GM12801 (cell line): ENCODE data around the gene RTN4.

Source experiments
- TF ChIP-seq, protein P1 (sequence below): IDR thresholded peaks from one replicate; pipeline ENCODE4 v1.5.1; 2011; ENCODE audit warnings: control low read depth; ENCODE audit not compliant: insufficient read length; ENCODE audit errors: extremely low read depth

The RTN4 gene

DNA sequence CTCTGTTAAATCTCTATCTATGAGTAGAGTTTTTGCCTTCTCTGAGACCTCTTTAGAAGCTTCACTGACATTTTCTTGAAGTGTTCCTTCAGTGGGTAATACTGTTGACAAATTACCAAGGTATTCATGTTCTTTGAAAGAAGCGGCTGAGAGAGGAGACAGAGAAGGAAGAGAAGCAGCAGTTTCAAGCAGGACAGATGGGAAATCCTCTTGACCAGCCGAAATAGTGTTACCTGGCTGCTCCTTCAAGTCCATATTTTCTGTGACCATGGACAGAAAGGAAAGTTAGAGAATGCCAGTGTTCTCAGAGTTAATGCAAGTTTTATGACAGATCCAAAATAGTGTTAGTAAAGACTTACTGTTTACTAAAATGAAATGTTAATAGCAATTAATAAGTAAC is 23.0 kb downstream of the RTN4 start:
- TF ChIP-seq, protein P1, sequence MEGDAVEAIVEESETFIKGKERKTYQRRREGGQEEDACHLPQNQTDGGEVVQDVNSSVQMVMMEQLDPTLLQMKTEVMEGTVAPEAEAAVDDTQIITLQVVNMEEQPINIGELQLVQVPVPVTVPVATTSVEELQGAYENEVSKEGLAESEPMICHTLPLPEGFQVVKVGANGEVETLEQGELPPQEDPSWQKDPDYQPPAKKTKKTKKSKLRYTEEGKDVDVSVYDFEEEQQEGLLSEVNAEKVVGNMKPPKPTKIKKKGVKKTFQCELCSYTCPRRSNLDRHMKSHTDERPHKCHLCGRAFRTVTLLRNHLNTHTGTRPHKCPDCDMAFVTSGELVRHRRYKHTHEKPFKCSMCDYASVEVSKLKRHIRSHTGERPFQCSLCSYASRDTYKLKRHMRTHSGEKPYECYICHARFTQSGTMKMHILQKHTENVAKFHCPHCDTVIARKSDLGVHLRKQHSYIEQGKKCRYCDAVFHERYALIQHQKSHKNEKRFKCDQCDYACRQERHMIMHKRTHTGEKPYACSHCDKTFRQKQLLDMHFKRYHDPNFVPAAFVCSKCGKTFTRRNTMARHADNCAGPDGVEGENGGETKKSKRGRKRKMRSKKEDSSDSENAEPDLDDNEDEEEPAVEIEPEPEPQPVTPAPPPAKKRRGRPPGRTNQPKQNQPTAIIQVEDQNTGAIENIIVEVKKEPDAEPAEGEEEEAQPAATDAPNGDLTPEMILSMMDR: no peak

DNA sequence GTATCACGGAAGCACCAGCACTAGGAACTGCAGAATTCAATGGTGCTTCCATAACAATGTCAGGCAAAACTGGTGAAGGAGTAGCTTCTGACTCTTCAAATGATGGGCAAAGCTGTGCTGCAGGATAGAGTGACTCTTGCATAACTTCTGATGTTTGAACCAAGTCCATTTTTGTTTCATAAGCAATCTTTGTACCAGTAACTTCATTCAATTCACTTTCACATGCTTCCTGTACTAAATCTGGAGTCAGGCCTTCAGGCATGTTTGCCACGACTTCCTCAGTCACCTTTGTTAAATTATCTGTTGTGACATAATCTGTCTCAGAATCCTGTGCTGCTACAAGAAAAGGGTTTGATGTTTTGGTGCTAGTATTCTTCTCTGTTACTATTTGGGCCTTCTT is 24.0 kb downstream of the RTN4 start:
- TF ChIP-seq, protein P1: no peak

DNA sequence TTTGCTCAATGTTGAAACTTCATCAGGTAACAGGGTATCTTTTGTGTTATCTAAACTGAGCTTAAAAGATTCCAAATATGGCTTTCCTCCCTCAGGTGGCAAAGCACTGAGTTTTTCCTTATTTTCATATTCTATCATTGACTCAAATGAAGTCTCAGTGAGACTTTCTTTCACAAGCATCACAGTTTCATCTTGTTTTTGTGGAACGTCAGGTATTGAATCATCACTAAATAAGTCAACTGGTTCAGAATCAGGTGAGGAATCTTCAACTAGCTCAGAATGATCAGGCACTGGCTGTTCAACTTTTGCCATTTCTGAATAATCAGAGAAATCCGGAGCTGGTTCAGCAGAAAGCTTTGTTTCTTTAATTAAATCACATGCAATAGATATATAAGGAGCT is 24.6 kb downstream of the RTN4 start:
- TF ChIP-seq, protein P1: no peak

GRCh38 chr2:55025082-55025481 is 25.2 kb downstream of the RTN4 start:
- TF ChIP-seq, protein P1: no peak

- TF ChIP-seq, protein P1: no peak
Measured at GRCh38 chr2:55022476-55022875, 27.8 kb downstream of the RTN4 start.

DNA sequence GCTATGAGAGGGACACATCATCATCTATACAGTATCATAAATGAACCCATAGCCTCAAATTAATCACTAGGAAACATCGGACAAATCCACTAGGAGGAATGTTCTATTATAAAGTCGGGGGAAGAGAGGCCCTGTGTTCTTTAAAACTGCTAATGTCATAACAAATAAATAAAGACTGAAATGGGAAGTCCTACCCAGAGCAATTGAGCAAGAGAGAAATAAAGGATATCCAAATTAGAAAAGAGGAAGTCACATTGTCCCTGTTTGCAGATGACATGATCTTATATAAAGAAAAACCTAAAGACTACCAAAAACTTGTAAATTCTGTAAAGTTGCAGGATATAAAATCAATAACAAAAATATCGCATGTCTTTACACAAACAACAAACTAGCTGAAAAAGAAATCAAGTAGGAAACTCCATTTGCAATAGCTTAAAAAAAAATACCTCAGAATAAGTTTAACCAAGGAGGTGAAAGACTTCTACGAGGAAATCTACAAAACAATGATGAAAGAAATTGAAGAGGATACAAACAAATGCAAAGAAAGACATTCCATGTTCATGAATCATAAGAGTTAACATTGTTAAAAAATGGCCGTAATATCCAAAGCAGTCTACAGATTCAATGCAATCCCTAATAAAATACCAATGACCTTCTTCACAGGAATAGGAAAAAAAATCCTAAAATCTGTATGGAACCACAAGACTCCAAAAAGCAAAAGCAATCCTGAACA is 30.6 kb downstream of the RTN4 start:
- TF ChIP-seq, protein P1: no peak

- TF ChIP-seq, protein P1: no peak
Measured at GRCh38 chr2:55018619-55019018, 31.6 kb downstream of the RTN4 start.
